ENCODE results near the gene FURIN.
"Not testable (repeated sequence)": the region's sequence is repeated elsewhere in the genome, so short reads cannot be mapped to it uniquely, and the experiment has no call there.

DNA sequence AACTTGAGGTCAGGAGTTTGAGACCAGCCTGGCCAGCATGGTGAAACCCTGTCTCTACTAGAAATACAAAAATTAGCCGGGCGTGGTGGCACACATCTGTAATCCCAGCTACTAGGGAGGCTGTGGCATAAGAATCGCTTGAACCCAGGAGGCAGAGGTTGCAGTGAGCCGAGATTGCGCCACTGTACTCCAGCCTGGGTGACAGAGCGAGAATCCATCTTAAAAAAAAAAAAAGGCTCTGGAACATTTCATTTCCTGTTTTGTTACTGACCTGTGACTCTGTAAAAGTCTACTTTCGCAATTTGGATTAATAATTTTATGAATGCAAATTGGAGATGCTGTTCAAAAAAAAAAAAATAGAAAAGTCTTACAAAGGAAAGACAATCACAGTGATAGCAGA, 59.7 kb downstream of the FURIN start:
- TF ChIP-seq, protein P1, sequence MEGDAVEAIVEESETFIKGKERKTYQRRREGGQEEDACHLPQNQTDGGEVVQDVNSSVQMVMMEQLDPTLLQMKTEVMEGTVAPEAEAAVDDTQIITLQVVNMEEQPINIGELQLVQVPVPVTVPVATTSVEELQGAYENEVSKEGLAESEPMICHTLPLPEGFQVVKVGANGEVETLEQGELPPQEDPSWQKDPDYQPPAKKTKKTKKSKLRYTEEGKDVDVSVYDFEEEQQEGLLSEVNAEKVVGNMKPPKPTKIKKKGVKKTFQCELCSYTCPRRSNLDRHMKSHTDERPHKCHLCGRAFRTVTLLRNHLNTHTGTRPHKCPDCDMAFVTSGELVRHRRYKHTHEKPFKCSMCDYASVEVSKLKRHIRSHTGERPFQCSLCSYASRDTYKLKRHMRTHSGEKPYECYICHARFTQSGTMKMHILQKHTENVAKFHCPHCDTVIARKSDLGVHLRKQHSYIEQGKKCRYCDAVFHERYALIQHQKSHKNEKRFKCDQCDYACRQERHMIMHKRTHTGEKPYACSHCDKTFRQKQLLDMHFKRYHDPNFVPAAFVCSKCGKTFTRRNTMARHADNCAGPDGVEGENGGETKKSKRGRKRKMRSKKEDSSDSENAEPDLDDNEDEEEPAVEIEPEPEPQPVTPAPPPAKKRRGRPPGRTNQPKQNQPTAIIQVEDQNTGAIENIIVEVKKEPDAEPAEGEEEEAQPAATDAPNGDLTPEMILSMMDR (conservative IDR thresholded peaks at IDR 0.05 in 1 of 2, IDR thresholded peaks at IDR 0.05 in 1 of 2; ENCODE audit: extremely low read depth in 1 of 2, insufficient read depth in 1 of 2, low read depth in 1 of 2, low read length in 2 of 2) = not testable (repeated sequence)
- not testable (repeated sequence) for TF ChIP-seq EZH2 (IDR thresholded peaks at IDR 0.05; ENCODE audit: borderline replicate concordance, low read length)
